Renal cortex interstitium (tissue), 11 donors: ENCODE data around the gene RCAN2. TPM values are rescaled to one million over a fixed set of nuclear protein-coding genes. Genes with fewer than 3 reads are reported as not detected.
A peak's percentile ranks its signal among the peaks of the same experiment; 100 is the strongest.

Experiments
- DNase-seq, 11 donors: peaks; one replicate each; pipeline ENCODE4 v3.0.0-alpha.2; 2013; ENCODE audit warnings: low read depth in 9 of 11, low spot score in 4 of 11; ENCODE audit errors: extremely low read depth in 1 of 11
- polyA plus RNA-seq, 3 donors: library from polyadenylated mRNA; unstranded; fragments of 120-200 nt; gene quantifications; one replicate each; pipeline ENCODE4 v1.2.1, GENCODE V29; 2013; ENCODE audit not compliant: insufficient read length in 3 of 3

The RCAN2 gene
- polyA plus RNA-seq, 3 donors = 19.9 to 22.6 (median 22.4) TPM

DNA sequence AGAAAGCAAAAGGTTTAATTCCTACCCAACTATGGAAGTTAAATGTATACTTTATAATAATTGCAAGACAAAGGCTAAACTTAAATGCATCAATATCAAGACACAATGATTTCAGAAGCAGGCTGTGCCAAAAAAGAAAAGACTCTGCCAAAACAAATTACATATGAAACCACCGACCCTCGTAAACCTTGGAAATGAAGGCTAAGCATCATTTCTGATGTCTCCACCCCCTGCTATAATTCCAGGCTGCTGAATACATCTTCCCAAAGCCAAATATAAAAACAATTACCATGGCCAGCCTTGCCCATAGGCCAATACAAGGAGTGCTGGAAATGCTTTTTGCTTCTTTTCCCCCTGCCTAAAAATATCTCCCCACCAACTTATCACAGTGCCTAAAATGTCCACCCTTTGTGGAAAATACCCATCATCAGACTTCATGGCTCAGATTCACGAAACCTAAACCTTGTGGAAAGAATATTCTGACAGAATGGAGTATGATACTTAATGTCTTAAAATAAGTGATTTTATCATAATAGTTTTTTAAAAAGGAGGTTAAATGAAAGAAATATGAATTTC lies 37.4 kb downstream of the RCAN2 start:
- no peak for DNase-seq

DNA sequence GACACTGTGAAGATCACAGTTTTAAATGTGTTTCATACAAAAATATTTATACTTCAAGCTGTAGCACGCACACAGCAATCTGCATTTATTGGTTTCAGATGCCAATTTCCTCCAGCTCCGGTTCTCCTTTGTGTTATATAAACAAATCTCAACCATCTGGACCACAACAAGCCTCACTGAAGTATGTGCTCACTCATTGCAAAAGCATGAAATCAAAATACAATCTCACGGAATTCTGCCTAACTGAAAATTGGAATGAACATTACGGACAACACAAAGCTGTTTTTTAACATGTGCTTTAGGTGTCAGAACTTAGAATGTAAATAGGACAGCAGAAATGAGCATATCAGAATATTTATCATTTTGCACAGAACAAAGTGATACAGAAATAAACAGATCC lies 38.0 kb downstream of the RCAN2 start:
- no peak for DNase-seq

DNA sequence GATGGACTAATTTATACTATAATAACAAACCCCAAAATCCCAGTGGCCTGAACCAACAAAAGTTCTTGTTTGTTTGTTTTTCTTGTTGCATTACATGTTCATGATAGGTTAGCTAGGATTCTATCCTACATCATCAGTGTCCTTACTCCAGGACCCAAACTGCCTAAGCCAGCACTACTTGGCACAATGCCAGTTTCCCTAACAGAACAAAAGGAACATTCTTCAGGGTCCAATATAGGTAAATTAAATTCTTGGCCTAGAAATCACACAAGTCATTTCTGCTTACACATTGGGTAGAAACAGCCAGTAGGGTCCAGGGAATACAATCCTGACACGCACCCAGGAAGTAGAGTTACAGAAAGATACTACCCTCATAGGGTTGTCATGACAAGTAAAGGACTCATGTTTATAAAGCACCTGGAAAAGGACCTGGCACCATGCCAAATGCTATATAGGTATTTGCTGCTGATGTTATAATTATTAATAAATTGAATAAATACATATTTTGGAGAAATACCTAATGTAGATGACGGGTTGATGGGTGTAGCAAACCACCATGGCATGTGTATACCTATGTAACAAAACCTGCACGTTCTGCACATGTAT lies 38.8 kb downstream of the RCAN2 start:
- no peak for DNase-seq

DNA sequence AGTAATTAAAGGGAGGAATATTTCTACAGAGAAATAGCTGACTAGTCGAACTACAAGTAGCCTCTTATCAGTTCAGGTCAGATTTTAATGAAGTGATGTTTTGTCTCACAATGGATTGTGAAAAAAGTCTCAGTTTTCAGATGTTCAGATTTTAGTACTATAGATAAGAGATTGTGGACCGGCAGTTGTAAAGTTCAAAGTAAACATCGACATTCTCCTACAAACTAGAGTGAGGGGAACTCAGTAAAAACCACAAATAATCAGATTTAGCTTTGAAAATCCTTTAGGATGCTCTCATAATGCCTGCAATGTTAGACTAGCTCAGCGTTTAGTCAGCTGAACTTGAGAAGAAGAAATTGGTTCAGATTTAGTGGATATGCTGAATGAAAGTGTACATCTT lies 39.9 kb downstream of the RCAN2 start:
- DNase-seq = no peak

DNA sequence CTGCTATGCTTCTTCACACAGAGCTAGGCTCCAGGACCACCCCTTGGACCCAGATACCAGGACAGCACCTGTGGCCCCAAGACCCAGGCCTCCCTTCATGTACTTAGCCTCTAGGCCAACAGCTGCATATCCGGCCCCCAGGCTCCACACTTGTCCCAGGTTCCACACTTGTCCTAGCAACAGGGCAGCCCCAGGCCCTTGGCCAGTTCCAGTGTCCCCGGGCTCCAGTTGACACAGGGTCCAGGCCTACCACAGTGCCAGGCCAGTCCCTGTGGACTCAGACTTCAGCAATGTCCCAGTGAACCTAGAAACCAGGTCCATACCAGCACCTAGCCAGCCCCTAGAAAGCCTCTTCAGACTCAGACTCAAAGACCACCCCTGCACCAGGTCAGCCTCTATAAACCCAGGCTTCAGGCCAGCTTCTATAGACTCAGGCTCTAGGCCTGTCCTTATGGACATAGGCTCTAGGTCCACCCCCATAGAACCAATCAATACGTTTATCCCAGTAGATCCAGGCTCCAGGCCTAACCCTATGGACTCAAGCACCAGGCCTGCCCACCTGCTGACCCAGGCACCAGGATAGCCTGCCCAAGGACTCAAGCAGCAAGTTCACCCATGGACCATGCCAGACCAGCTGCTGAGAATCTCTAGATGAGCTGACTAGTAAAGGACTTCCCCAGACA lies 46.3 kb downstream of the RCAN2 start:
- DNase-seq = no peak

DNA sequence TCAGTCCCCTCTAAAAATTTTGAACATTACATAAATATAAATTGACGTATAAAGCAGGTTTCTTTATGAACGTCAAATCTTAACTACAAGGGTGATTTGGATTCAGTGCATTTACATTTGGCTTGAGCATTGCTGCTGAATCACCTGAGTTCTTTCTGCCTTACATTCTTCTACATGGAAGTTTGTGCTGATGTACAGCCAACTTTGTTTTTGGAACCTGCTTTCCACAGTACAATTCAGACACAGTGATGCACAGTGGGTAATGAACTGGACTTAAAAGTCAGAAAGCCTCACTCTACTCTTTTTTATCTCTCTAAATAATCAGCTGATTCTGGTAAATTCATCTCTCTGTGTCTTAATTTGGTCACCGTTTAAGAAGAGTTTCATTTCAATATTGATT lies 47.6 kb downstream of the RCAN2 start:
- DNase-seq = no peak

DNA sequence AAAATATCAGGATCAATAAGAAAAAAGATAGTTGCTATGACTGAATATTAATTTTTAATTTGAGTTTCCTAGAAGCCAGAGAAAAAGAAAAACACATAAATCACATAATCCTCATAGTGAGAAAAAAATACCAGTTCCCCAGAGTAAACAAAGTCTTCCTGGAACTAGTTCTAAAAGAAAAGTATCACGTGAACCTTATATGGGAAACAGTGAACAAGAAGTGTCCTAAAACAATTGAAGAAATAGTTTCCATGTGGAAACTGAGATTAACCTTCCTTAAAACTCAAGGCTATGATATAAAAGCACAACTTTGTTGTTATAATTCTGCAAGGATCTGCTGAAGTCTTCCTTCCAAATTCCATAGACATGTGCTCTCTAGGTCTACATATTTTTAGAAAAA lies 50.6 kb downstream of the RCAN2 start:
- DNase-seq = no peak

DNA sequence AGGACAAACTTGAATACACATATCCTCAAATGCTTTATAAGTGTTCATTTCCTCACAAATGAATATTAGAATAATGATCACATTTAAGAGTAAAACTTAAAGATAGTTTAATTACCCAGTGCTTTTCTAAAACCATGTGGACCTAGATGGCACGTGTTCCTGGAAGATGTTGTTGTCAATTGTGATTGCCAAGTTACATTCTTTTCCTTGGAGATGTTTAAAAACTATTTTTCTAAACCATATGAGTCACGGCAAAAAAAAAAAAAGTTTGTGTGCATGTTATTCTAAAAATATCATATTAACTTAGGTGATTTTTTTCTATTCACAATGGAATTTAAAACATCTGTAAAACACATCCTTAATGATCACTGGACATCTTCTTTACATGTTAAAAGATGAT lies 51.1 kb downstream of the RCAN2 start:
- no peak for DNase-seq

DNA sequence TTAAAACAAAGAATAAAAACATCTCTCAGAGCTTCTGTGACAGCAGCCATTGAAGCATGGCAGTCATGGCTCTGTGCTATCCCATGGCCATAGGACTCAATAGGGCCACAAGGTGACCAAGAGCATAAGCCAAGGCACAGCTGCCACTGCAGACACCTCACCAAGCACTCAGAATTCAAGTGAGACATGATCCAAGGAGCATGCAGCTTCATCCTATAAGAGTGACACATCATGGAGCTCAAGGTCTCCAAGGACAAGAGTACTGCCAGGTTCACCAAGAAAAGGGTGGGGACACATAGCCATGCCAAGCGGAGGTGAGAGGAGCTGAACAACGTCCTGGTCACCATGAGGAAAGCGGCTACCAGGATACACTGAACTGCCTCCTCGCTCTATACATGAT lies 53.0 kb downstream of the RCAN2 start:
- no peak for DNase-seq

DNA sequence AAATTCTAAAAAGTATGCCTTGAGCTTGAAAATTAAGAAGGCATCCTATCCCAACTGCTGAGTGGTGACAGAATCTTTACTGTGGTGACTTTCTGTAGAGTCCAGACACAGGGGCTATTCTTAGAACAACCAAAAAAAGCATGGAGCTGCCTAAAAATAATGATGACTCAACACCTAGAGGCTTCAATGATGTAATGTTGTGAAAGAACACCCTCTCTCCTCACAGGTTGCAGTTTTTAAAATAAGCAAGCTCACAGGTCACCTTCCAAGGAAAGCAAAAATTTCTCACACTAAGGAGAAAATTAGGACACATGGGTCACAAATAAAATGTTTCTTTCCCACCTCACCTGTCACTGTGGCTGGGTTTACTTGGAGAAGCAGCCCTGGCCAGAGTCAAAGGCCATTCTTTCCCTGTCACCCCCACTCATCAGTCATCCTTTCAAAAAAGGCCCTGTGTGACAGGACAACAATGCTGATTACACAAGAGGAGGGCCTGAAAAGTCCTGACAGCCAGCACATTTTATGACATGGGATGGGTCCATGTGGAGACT lies 53.5 kb downstream of the RCAN2 start:
- DNase-seq = no peak

DNA sequence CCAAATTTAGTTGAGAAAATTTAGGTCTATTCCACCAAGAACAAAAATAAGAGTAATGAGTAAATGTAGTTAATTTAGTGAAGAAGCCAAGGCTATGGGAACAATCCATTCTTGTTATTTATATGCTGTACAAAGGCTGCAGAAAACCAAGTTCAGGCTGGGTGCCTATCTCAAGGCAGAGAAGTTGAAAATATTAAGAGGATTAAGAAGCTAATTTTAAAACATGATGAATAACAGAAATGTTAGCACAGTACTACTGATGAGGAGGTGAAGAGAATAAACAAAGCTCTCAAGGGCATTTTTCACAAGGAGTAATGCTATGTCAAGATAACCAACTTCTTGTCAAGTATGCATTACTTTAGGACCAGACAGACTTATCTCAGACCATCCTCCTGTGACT lies 68.6 kb downstream of the RCAN2 start:
- no peak for DNase-seq

DNA sequence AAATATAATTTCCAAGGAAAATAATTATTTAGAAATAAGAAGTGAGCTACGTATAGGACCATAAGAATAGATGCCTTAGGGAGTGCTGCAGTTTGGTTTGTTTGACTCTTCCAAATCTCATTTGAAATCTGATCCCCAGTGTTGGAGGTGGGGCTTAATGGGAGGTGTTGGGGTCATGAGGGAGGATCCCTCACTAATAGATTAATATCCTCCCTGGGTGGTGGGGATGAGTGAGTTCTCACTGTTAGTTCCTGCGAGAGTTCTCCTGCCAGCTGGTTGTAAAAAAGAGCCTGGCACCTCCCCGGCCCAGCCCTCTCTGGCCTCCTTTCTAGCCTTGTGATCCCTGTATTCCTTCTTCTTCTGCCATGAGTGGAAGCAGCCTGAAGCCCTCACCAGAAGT lies 69.3 kb downstream of the RCAN2 start:
- DNase-seq = no peak

DNA sequence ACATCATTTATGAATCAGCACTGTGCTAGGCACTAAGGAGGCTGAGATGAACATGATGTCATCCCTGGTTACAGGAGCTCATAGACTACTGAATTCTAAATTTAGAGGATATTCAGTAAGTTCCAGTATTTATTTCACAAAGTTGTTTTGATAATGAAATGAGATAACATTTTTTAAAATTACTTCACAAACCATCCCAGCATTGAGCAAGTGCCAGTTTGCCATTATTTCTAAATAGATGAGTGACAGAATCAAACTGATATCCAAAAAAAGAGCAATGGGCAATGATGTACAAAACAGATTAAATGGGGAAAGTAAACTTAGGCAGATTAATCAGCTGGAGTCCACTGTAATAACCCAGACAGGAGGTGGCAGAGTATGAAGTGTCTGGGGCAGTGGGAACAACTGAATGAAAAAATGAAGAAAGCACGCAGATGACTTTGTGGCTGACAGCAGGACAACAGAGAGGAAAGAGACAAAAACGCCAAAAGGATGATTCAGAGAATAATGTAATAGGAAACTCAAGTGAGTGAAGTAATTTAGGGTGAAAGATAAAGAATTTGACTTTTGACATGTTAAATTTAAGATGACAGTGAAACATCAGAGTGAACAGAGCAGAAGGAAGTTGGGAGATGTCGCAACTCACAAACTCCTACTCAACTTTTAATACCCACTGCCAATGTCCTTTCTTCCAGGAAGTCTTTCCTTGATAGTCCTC lies 70.2 kb downstream of the RCAN2 start:
- no peak for DNase-seq

DNA sequence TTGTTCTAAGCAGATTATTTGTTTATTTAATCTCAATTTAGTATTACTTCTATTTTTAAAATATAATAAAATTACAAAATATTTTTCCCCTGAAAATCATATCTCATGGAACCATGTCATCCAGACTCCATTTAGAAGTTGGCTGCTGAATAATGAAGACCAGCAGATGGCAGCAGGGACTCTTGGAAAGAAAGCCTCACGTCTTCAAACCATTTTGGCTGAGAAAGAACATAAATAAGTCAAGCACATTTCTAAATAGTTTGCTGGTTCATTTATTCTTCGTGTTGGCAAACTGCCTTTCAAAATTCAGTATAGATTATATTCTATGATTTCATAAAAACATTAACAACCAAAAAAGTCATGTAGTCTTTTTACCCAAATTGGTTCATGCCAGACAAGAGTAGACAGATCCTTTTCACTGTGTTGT lies 71.7 kb downstream of the RCAN2 start:
- DNase-seq = peak in 10 of 11 donors; percentile 50 to 81 (median 60)

DNA sequence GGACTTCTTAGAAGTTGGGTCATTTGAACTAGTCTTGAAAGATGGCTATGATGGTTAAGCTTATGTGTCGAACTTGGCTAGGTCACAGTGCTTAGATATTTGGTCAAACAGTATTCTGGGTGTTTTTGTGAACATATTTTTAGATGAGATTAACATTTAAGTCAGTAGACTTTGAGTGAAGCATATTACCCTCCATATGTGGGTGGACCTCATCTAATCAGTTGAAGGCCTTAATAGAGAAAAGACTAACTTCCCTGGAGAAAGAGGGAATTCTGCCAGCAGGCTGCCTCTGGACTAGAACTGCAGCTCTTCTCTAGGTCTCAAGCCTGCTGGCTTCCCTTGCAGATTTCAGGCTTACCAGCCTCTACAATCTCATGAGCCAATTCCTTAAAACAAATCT lies 76.9 kb downstream of the RCAN2 start:
- no peak for DNase-seq

DNA sequence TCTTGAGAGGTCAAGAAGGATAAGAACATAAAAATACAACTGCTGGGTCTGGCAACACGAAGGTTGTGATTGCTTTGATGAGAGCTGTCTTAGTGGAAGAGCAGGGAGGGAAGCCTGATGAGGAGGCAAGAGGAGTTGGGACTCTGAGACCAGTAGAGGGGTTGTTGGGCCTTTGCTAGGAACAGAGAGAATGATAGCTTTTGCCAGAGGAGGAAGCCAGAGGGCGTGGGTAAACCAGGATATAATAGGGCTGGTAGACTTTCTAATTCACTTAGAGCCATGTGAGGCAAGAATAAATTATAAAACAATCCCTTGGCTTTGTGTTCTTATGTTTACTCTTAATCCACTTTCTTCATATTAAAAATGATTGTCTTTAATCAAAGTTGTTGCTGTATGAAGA lies 78.6 kb downstream of the RCAN2 start:
- DNase-seq = no peak

DNA sequence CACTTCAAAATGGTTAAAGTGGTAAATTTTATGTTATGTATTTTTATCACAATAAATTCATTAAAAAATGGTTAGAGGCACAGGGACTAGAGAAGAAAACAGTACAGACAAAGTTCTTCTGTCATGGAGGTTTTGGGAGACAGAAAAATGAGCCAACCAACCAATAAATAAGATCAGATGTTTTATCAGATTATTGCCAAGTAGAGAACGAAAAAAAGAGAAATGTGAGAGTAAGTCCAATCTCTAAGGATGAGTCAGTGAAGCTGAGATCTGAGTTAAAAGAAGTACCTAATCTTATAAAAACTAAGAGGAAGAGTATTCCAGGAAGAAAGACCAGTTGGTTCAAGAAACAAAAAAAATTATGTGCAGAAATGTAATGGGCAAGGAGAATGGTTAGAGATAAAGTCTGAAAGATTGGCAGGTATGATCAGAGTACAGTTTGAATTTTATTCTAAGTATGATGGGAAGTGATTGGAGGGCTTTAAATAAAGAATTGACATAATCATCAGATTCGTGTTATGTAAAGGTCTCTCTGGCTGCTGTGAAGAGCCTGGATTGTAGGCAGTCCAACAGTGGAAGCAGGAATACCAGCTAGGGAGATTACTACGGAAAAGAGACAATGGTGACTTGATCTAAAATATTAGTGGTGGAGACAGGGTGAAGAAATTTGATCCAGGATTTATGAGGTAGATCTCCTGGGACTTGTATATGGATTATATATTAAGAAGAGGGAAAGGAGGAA lies 79.6 kb downstream of the RCAN2 start:
- DNase-seq = no peak

DNA sequence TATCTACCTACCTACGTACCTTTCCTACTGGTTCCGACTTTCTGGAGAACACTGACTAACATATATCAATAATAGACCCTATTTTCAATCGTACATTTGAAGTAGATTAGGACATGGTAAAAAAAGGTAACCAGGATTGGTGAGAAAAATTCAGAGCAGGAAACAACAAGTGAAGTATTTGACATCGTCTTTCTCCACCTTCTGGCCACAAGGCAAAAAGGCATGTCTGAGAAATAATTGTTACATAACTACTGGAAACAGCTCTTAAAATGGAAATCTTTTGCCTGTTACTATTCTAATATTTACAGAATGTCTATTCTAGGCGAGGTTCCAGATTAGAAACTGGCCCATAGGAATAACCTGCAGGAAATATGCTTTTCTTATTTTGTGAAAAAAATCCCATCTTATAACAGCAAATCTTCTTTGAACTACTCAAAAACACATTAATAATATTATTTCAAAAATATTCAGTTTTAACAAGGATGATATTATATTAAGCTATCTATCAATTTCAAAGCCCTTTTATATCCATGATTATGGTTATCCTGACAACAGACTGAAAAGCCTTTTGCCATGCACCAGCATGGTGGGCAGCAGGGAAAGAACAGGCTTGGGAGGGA lies 80.8 kb downstream of the RCAN2 start:
- peak in 5 of 11 donors; percentile 36 to 62 (median 46) for DNase-seq
